ENCODE measurements around the gene ARMH3.

DNA sequence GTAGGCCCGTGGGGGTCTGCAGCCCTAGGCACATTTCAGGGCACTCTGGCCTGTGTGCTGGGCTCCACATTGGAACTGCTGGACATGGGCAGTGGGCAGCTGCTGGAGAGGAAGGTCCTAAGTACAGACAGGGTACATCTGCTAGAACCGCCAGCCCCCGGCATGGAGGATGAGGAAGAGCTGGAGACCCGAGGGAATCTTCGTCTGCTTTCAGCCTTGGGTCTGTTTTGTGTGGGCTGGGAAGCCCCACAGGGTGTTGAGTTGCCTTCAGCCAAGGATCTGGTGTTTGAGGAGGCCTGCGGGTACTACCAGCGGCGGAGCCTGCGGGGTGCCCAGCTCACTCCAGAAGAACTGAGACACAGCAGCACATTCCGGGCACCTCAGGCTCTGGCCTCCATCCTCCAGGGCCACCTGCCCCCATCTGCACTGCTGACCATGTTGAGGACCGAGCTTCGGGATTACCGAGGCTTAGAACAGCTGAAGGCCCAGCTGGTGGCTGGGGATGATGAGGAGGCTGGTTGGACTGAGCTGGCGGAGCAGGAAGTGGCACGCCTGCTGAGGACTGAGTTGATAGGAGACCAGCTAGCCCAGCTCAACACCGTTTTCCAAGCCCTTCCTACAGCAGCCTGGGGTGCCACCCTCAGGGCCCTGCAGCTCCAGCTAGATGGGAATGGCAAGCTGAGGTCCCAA lies 10.6 kb upstream of the ARMH3 start:
- TF ChIP-seq, protein P1, sequence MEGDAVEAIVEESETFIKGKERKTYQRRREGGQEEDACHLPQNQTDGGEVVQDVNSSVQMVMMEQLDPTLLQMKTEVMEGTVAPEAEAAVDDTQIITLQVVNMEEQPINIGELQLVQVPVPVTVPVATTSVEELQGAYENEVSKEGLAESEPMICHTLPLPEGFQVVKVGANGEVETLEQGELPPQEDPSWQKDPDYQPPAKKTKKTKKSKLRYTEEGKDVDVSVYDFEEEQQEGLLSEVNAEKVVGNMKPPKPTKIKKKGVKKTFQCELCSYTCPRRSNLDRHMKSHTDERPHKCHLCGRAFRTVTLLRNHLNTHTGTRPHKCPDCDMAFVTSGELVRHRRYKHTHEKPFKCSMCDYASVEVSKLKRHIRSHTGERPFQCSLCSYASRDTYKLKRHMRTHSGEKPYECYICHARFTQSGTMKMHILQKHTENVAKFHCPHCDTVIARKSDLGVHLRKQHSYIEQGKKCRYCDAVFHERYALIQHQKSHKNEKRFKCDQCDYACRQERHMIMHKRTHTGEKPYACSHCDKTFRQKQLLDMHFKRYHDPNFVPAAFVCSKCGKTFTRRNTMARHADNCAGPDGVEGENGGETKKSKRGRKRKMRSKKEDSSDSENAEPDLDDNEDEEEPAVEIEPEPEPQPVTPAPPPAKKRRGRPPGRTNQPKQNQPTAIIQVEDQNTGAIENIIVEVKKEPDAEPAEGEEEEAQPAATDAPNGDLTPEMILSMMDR (IDR thresholded peaks at IDR 0.05) = no peak
- TF ChIP-seq POLR2A (IDR thresholded peaks at IDR 0.05) = no peak

All from body of pancreas (tissue), 4 donors.